PC-3 (cell line): Measurements from ENCODE around the gene LIPA. TPM values are rescaled to one million over a fixed set of nuclear protein-coding genes. Genes with fewer than 3 reads are reported as not detected.

Source experiments
- ATAC-seq: fragments of 200-7000 bp; cut with Tn5 transposase; 2 replicates; pipeline ENCODE4 v1.9.1; 2020; ENCODE audit warnings: mild to moderate bottlenecking, moderate library complexity
- BruUV-seq: library from RNA; stranded (reverse); fragments of 400-500 nt; replicated peaks from 2 replicates; lab custom pipeline; 2021; lab: Mats Ljungman, UMichigan
- CTCF ChIA-PET: fragments of 300-600 bp; sonication (Branson Sonifier 250); formaldehyde crosslinking; loops from one replicate; lab custom pipeline; 2022; ENCODE audit warnings: antibody characterized with exemption; lab: Charles Lee
- POLR2A ChIA-PET: fragments of 300-600 bp; sonication (Branson Sonifier 250); formaldehyde crosslinking; loops from one replicate; lab custom pipeline; 2022; ENCODE audit warnings: antibody characterized with exemption; ENCODE audit not compliant: unreplicated experiment; lab: Charles Lee
- DNase-seq: peaks from one replicate; pipeline ENCODE4 v3.0.0-alpha.2; 2015
- H2AFZ ChIP-seq: fragments of 300-600 bp; sonication (generic); 2 replicates; pipeline ENCODE4 v1.6.0; 2016; ENCODE audit warnings: antibody characterized with exemption, low read length
- H3F3A ChIP-seq: fragments of 300-600 bp; sonication (generic); one replicate; pipeline ENCODE4 v1.6.0; 2017; ENCODE audit warnings: antibody characterized with exemption, low read length, control low read depth, mild to moderate bottlenecking; ENCODE audit not compliant: unreplicated experiment
- H3K27ac ChIP-seq: fragments of 300-600 bp; sonication (generic); 2 replicates; pipeline ENCODE4 v1.5.1; 2016; ENCODE audit warnings: mild to moderate bottlenecking, low read length
- H3K27me3 ChIP-seq: fragments of 300-600 bp; sonication (generic); 2 replicates; pipeline ENCODE4 v1.6.1; 2016; ENCODE audit warnings: low read length, mixed read lengths
- H3K36me3 ChIP-seq: fragments of 300-600 bp; sonication (generic); 2 replicates; pipeline ENCODE4 v1.6.1; 2016; ENCODE audit warnings: low read depth, mixed run types, low read length, mixed read lengths
- H3K4me1 ChIP-seq: fragments of 300-600 bp; sonication (generic); 2 replicates; pipeline ENCODE4 v1.5.1; 2016; ENCODE audit warnings: low read length; ENCODE audit not compliant: insufficient read depth
- H3K4me2 ChIP-seq: fragments of 300-600 bp; sonication (generic); 2 replicates; pipeline ENCODE4 v1.6.0; 2016; ENCODE audit warnings: low read length
- H3K4me3 ChIP-seq: fragments of 300-600 bp; sonication (generic); 2 replicates; pipeline ENCODE4 v1.5.1; 2016; ENCODE audit warnings: mild to moderate bottlenecking, low read length, mixed read lengths
- H3K79me2 ChIP-seq: fragments of 300-600 bp; sonication (generic); 2 replicates; pipeline ENCODE4 v1.6.1; 2017; ENCODE audit warnings: low read length, mixed read lengths
- H3K9ac ChIP-seq: fragments of 300-600 bp; sonication (generic); 2 replicates; pipeline ENCODE4 v1.6.0; 2016; ENCODE audit warnings: mild to moderate bottlenecking, low read length
- H3K9me2 ChIP-seq: fragments of 300-600 bp; sonication (generic); replicated peaks from 2 replicates; pipeline ENCODE4 v1.6.1; 2016; ENCODE audit warnings: mixed run types, low read length, mixed read lengths
- H3K9me3 ChIP-seq: fragments of 300-600 bp; sonication (generic); 2 replicates; pipeline ENCODE4 v1.6.1; 2016; ENCODE audit warnings: low read length, mixed read lengths
- H4K20me1 ChIP-seq: fragments of 300-600 bp; sonication (generic); 2 replicates; pipeline ENCODE4 v1.6.1; 2016; ENCODE audit warnings: low read length, mixed read lengths
- CTCF ChIP-seq: fragments of 300-600 bp; sonication (generic); conservative IDR thresholded peaks from 2 replicates; pipeline ENCODE4 v1.5.1; 2017; ENCODE audit warnings: antibody characterized with exemption, low read depth, mild to moderate bottlenecking, low read length
- EZH2 ChIP-seq: fragments of 300-600 bp; sonication (generic); IDR thresholded peaks from one replicate; pipeline ENCODE4 v1.6.1; 2017; ENCODE audit warnings: antibody characterized with exemption, mild to moderate bottlenecking, low read length; ENCODE audit not compliant: unreplicated experiment
- EZH2phosphoT487 ChIP-seq: fragments of 300-600 bp; sonication (generic); IDR thresholded peaks from 2 replicates; pipeline ENCODE4 v1.6.1; 2018; ENCODE audit warnings: mild to moderate bottlenecking, antibody characterized with exemption, low read length, borderline replicate concordance
- intact Hi-C: fragments of 100-400 bp; cut with micrococcal nuclease; formaldehyde crosslinking; loops from 2 replicates; pipeline ENCODE4 v1.9.0; 2023
- total RNA-seq: library from RNA; depleted of rRNA; stranded (reverse); fragments of >200 nt; gene quantifications from 2 replicates; pipeline ENCODE4 v1.2.3, GENCODE V29; 2014

Gene LIPA
- total RNA-seq, 1 experiment from 2014 or later: 55.7 TPM

GRCh38 chr10:89281606-89282395 lies 30.2 kb upstream of the LIPA start:
- ATAC-seq (no peak), DNase-seq (peak; percentile 64)
- TF ChIP-seq CTCF (no peak), EZH2phosphoT487 (no peak), EZH2 (no peak)
- H3K4me3 ChIP-seq: no peak overlapping the region
- peaks cover 12% of the 10 kb centered on the region for H3F3A ChIP-seq
- H3K4me2 ChIP-seq: peak overlapping the region; percentile 17; the same call in 1 of the 2 replicates
- H3K36me3 ChIP-seq: no peaks in the 10 kb centered on the region
- H3K9ac ChIP-seq: no peak overlapping the region; the same call in 1 of the 2 replicates
- no TSS peak for BruUV-seq
- intact Hi-C loops: no loop called here
- no peaks in the 10 kb centered on the region for H4K20me1 ChIP-seq
- H2AFZ ChIP-seq: no peak overlapping the region
- H3K9me2 ChIP-seq: no peaks in the 10 kb centered on the region
- H3K27me3 ChIP-seq: no peaks in the 10 kb centered on the region
- ChIA-PET CTCF (no interaction called here), POLR2A (no interaction called here)
- peaks cover 74% of the 10 kb centered on the region for H3K4me1 ChIP-seq
- H3K79me2 ChIP-seq: peaks cover 18% of the 10 kb centered on the region
- peak overlapping the region; percentile 96 for H3K27ac ChIP-seq
- no peaks in the 10 kb centered on the region for H3K9me3 ChIP-seq

- no peaks in the 10 kb centered on the region for H4K20me1 ChIP-seq
- no peaks in the 10 kb centered on the region for H3K36me3 ChIP-seq
- peak overlapping the region; percentile 96 for H3K27ac ChIP-seq
- TF ChIP-seq EZH2phosphoT487 (no peak), CTCF (no peak), EZH2 (no peak)
- POLR2A ChIA-PET: no interaction called here
- no TSS peak for BruUV-seq
- intact Hi-C loops: no loop called here
- no peaks in the 10 kb centered on the region for H3K9me3 ChIP-seq
- peaks cover 85% of the 10 kb centered on the region for H3K4me1 ChIP-seq
- H2AFZ ChIP-seq: no peak overlapping the region
- H3K9me2 ChIP-seq: no peaks in the 10 kb centered on the region
- no peaks in the 10 kb centered on the region for H3K27me3 ChIP-seq
- H3K4me3 ChIP-seq: no peak overlapping the region
- DNase-seq: no peak
- no peak overlapping the region for H3K4me2 ChIP-seq
- ATAC-seq: no peak
- CTCF ChIA-PET: no interaction called here
- H3F3A ChIP-seq: peaks cover 12% of the 10 kb centered on the region
- 0 out of 2 replicates have a peak overlapping the region, but pooled peaks have one; percentile 21 for H3K9ac ChIP-seq
- H3K79me2 ChIP-seq: peaks cover 11% of the 10 kb centered on the region
Observed at GRCh38 chr10:89280508-89280907, 28.9 kb upstream of the LIPA start.
